WTC11 (cell line): ENCODE data around the gene ZFYVE26. TPM values are rescaled to one million over a fixed set of nuclear protein-coding genes. Genes with fewer than 3 reads are reported as not detected.

ENCODE experiments used
- ATAC-seq: fragments of 200-7000 bp; cut with Tn5 transposase; 2 replicates; pipeline ENCODE4 v1.10.0; 2021; ENCODE audit warnings: mild to moderate bottlenecking, moderate library complexity
- CTCF ChIA-PET: fragments of 300-600 bp; sonication (Branson Sonifier 250); formaldehyde crosslinking; loops from one replicate; lab custom pipeline; 2021; ENCODE audit warnings: antibody characterized with exemption; lab: Charles Lee
- POLR2A ChIA-PET: fragments of 350-600 bp; sonication (Branson Sonifier 250); formaldehyde crosslinking; loops from one replicate; lab custom pipeline; 2021; ENCODE audit warnings: antibody characterized with exemption; lab: Charles Lee
- DNase-seq: peaks from one replicate; pipeline ENCODE4 v3.0.0; 2021; ENCODE audit warnings: low spot score
- H3K27ac Mint-ChIP-seq: 2 replicates; pipeline ENCODE4 v1.8.0; 2021; ENCODE audit warnings: mixed read lengths
- H3K27me3 Mint-ChIP-seq: 2 replicates; pipeline ENCODE4 v1.8.0; 2021; ENCODE audit warnings: low read depth, mild to moderate bottlenecking, moderate library complexity, mixed read lengths
- H3K36me3 Mint-ChIP-seq: 2 replicates; pipeline ENCODE4 v1.8.0; 2021; ENCODE audit warnings: mixed read lengths
- H3K4me1 Mint-ChIP-seq: 2 replicates; pipeline ENCODE4 v1.8.0; 2022; ENCODE audit warnings: mixed read lengths
- H3K4me3 Mint-ChIP-seq: 2 replicates; pipeline ENCODE4 v1.8.0; 2021; ENCODE audit warnings: mild to moderate bottlenecking, moderate library complexity, mixed read lengths
- H3K9me3 Mint-ChIP-seq: 2 replicates; pipeline ENCODE4 v1.8.0; 2021; ENCODE audit warnings: mixed read lengths
- CBFB ChIP-seq: sonication (generic); formaldehyde crosslinking; IDR thresholded peaks from 2 replicates; pipeline ENCODE4 v1.8.1; 2022; ENCODE audit warnings: mild to moderate bottlenecking, low read depth, missing genetic modification reagents
- CREM ChIP-seq: sonication (generic); formaldehyde crosslinking; IDR thresholded peaks from 2 replicates; pipeline ENCODE4 v1.8.1; 2022; ENCODE audit warnings: mild to moderate bottlenecking, missing genetic modification reagents, moderate library complexity
- JUN ChIP-seq: sonication (generic); formaldehyde crosslinking; IDR thresholded peaks from 2 replicates; pipeline ENCODE4 v1.8.0; 2023; ENCODE audit warnings: mild to moderate bottlenecking, missing genetic modification reagents
- MXD4 ChIP-seq: fragments of 250-450 bp; sonication (Bioruptor Pico); IDR thresholded peaks from 2 replicates; pipeline ENCODE4 v1.8.0; 2021; ENCODE audit warnings: mild to moderate bottlenecking, moderate library complexity, borderline replicate concordance
- NFATC4 ChIP-seq: fragments of 250-450 bp; sonication (Bioruptor Pico); IDR thresholded peaks from 2 replicates; pipeline ENCODE4 v1.9.0; 2021; ENCODE audit warnings: mild to moderate bottlenecking
- RELA ChIP-seq: sonication (generic); formaldehyde crosslinking; IDR thresholded peaks from 2 replicates; pipeline ENCODE4 v1.8.1; 2022; ENCODE audit warnings: missing genetic modification reagents, mild to moderate bottlenecking, borderline replicate concordance
- TCF7 ChIP-seq: sonication (generic); formaldehyde crosslinking; IDR thresholded peaks from 2 replicates; pipeline ENCODE4 v1.8.0; 2022; ENCODE audit warnings: mild to moderate bottlenecking, low read depth, missing genetic modification reagents, moderate library complexity
- TEAD1 ChIP-seq: sonication (generic); formaldehyde crosslinking; IDR thresholded peaks from 2 replicates; pipeline ENCODE4 v1.8.0; 2022; ENCODE audit warnings: mild to moderate bottlenecking, missing genetic modification reagents
- ZNF138 ChIP-seq: sonication (generic); formaldehyde crosslinking; conservative IDR thresholded peaks from 2 replicates; pipeline ENCODE4 v1.8.1; 2022; ENCODE audit warnings: mild to moderate bottlenecking, moderate library complexity, missing genetic modification reagents
- ZNF317 ChIP-seq: sonication (generic); formaldehyde crosslinking; IDR thresholded peaks from 2 replicates; pipeline ENCODE4 v1.8.1; 2023; ENCODE audit warnings: low read depth, mild to moderate bottlenecking, moderate library complexity, missing genetic modification reagents, borderline replicate concordance
- ZNF416 ChIP-seq: fragments of 250-450 bp; sonication (Bioruptor Pico); IDR thresholded peaks from 2 replicates; pipeline ENCODE4 v1.9.0; 2021; ENCODE audit warnings: mild to moderate bottlenecking, inconsistent platforms
- total RNA-seq: library from RNA; stranded (reverse); gene quantifications from 3 replicates; pipeline ENCODE4 v1.2.3, GENCODE V29; 2021
- TF ChIP-seq, protein P1 (sequence below): fragments of 250-450 bp; sonication (Bioruptor Pico); IDR thresholded peaks from 2 replicates; pipeline ENCODE4 v1.9.0; 2021; ENCODE audit warnings: mild to moderate bottlenecking, borderline replicate concordance
- TF ChIP-seq, protein P2 (sequence below): sonication (generic); formaldehyde crosslinking; IDR thresholded peaks from 2 replicates; pipeline ENCODE4 v1.8.1; 2022; ENCODE audit warnings: low read depth, mild to moderate bottlenecking, moderate library complexity, missing genetic modification reagents, borderline replicate concordance
- TF ChIP-seq, protein P3 (sequence below): sonication (generic); formaldehyde crosslinking; IDR thresholded peaks from 2 replicates; pipeline ENCODE4 v1.8.0; 2022; ENCODE audit warnings: mild to moderate bottlenecking, missing genetic modification reagents
- TF ChIP-seq, protein P4 (sequence below): sonication (generic); formaldehyde crosslinking; IDR thresholded peaks from 2 replicates; pipeline ENCODE4 v1.8.1; 2023; ENCODE audit warnings: mild to moderate bottlenecking, missing genetic modification reagents
- TF ChIP-seq, protein P5 (sequence below): sonication (generic); formaldehyde crosslinking; IDR thresholded peaks from 2 replicates; pipeline ENCODE4 v1.8.1; 2023; ENCODE audit warnings: mild to moderate bottlenecking, moderate library complexity, missing genetic modification reagents
- TF ChIP-seq, protein P6 (sequence below): sonication (generic); formaldehyde crosslinking; IDR thresholded peaks from 2 replicates; pipeline ENCODE4 v1.8.0; 2022; ENCODE audit warnings: missing genetic modification reagents
- TF ChIP-seq, protein P7 (sequence below): sonication (generic); formaldehyde crosslinking; IDR thresholded peaks from 2 replicates; pipeline ENCODE4 v1.8.1; 2023; ENCODE audit warnings: mild to moderate bottlenecking, missing genetic modification reagents, moderate library complexity

ZFYVE26 gene
- total RNA-seq, 1 experiment from 2014 or later: 25.8 TPM

DNA sequence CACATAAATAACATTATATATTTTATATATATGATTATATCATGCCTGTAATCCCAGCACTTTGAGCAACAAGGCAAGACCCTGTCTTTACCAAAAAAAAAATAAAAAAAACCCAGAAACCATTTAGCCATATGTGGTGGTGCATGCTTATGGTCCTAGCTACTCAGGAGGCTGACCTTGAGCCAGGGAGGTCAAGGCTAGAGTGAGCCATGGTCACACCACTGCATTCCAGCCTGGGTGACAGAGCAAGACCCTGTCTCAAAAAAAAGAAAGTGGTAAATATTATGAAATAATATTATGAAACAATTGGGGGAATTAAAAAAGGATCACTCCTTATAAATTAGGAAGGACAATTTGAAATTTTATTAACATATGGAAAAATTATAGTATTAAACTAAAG lies 19.2 kb upstream of the ZFYVE26 start:
- H3K27me3 Mint-ChIP-seq: no peaks in the 10 kb centered on the region
- DNase-seq: no peak
- peaks cover 5% of the 10 kb centered on the region; the same call in 1 of the 2 replicates for H3K36me3 Mint-ChIP-seq
- no peak for ATAC-seq
- no peak for TF ChIP-seq TEAD1 (CRISPR knock-in tag)
- H3K4me3 Mint-ChIP-seq: no peak overlapping the region
- no peak overlapping the region for H3K27ac Mint-ChIP-seq
- no peaks in the 10 kb centered on the region for H3K9me3 Mint-ChIP-seq
- ChIA-PET POLR2A (no interaction called here), CTCF (interaction anchor here (0.5 to 1.7 kb wide), 2 partner anchors 98 to 388 kb away, joined by 5 to 10 read pairs; no protein-coding TSS in a partner anchor)
- no peaks in the 10 kb centered on the region for H3K4me1 Mint-ChIP-seq

DNA sequence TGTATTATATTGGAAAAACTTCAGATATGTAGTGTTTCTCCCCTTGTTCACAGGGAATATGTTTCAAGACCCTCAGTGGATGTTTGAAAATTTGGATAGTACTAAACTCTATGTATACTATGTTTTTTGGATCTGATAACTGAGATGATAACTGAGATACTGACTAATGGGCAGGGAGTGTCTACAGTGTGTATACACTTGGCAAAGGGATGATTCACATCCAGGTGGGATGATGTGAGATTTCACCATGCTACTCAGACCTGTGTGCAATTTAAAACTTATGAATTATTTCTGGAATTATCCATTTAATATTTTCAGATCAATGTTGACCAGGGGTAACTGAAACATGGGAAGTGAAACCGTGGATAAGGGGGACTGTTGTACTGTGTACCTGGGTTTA lies 17.0 kb upstream of the ZFYVE26 start:
- DNase-seq (no peak), ATAC-seq (no peak)
- Mint-ChIP-seq H3K9me3 (peaks cover 4% of the 10 kb centered on the region), H3K27me3 (no peaks in the 10 kb centered on the region), H3K4me3 (no peak overlapping the region), H3K27ac (no peak overlapping the region), H3K36me3 (peaks cover 12% of the 10 kb centered on the region), H3K4me1 (no peaks in the 10 kb centered on the region)
- CTCF ChIA-PET: no interaction called here
- TF ChIP-seq, protein P1, sequence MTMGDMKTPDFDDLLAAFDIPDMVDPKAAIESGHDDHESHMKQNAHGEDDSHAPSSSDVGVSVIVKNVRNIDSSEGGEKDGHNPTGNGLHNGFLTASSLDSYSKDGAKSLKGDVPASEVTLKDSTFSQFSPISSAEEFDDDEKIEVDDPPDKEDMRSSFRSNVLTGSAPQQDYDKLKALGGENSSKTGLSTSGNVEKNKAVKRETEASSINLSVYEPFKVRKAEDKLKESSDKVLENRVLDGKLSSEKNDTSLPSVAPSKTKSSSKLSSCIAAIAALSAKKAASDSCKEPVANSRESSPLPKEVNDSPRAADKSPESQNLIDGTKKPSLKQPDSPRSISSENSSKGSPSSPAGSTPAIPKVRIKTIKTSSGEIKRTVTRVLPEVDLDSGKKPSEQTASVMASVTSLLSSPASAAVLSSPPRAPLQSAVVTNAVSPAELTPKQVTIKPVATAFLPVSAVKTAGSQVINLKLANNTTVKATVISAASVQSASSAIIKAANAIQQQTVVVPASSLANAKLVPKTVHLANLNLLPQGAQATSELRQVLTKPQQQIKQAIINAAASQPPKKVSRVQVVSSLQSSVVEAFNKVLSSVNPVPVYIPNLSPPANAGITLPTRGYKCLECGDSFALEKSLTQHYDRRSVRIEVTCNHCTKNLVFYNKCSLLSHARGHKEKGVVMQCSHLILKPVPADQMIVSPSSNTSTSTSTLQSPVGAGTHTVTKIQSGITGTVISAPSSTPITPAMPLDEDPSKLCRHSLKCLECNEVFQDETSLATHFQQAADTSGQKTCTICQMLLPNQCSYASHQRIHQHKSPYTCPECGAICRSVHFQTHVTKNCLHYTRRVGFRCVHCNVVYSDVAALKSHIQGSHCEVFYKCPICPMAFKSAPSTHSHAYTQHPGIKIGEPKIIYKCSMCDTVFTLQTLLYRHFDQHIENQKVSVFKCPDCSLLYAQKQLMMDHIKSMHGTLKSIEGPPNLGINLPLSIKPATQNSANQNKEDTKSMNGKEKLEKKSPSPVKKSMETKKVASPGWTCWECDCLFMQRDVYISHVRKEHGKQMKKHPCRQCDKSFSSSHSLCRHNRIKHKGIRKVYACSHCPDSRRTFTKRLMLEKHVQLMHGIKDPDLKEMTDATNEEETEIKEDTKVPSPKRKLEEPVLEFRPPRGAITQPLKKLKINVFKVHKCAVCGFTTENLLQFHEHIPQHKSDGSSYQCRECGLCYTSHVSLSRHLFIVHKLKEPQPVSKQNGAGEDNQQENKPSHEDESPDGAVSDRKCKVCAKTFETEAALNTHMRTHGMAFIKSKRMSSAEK (CRISPR knock-in tag): no peak
- no peak for TF ChIP-seq JUN
- TF ChIP-seq, protein P2, sequence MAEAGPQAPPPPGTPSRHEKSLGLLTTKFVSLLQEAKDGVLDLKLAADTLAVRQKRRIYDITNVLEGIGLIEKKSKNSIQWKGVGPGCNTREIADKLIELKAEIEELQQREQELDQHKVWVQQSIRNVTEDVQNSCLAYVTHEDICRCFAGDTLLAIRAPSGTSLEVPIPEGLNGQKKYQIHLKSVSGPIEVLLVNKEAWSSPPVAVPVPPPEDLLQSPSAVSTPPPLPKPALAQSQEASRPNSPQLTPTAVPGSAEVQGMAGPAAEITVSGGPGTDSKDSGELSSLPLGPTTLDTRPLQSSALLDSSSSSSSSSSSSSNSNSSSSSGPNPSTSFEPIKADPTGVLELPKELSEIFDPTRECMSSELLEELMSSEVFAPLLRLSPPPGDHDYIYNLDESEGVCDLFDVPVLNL (CRISPR knock-in tag): no peak
- no peak for TF ChIP-seq ZNF138 (CRISPR knock-in tag)
- no peak for TF ChIP-seq NFATC4 (CRISPR knock-in tag)
- TF ChIP-seq TEAD1 (CRISPR knock-in tag): no peak
- no peak for TF ChIP-seq TCF7
- TF ChIP-seq, protein P3, sequence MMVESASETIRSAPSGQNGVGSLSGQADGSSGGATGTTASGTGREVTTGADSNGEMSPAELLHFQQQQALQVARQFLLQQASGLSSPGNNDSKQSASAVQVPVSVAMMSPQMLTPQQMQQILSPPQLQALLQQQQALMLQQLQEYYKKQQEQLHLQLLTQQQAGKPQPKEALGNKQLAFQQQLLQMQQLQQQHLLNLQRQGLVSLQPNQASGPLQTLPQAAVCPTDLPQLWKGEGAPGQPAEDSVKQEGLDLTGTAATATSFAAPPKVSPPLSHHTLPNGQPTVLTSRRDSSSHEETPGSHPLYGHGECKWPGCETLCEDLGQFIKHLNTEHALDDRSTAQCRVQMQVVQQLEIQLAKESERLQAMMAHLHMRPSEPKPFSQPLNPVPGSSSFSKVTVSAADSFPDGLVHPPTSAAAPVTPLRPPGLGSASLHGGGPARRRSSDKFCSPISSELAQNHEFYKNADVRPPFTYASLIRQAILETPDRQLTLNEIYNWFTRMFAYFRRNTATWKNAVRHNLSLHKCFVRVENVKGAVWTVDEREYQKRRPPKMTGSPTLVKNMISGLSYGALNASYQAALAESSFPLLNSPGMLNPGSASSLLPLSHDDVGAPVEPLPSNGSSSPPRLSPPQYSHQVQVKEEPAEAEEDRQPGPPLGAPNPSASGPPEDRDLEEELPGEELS (CRISPR knock-in tag): no peak
- TF ChIP-seq, protein P4, sequence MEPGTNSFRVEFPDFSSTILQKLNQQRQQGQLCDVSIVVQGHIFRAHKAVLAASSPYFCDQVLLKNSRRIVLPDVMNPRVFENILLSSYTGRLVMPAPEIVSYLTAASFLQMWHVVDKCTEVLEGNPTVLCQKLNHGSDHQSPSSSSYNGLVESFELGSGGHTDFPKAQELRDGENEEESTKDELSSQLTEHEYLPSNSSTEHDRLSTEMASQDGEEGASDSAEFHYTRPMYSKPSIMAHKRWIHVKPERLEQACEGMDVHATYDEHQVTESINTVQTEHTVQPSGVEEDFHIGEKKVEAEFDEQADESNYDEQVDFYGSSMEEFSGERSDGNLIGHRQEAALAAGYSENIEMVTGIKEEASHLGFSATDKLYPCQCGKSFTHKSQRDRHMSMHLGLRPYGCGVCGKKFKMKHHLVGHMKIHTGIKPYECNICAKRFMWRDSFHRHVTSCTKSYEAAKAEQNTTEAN: no peak
- TF ChIP-seq, protein P5, sequence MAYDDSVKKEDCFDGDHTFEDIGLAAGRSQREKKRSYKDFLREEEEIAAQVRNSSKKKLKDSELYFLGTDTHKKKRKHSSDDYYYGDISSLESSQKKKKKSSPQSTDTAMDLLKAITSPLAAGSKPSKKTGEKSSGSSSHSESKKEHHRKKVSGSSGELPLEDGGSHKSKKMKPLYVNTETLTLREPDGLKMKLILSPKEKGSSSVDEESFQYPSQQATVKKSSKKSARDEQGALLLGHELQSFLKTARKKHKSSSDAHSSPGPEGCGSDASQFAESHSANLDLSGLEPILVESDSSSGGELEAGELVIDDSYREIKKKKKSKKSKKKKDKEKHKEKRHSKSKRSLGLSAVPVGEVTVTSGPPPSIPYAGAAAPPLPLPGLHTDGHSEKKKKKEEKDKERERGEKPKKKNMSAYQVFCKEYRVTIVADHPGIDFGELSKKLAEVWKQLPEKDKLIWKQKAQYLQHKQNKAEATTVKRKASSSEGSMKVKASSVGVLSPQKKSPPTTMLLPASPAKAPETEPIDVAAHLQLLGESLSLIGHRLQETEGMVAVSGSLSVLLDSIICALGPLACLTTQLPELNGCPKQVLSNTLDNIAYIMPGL (CRISPR knock-in tag): no peak
- no peak for TF ChIP-seq CBFB (CRISPR knock-in tag)
- TF ChIP-seq, protein P6, sequence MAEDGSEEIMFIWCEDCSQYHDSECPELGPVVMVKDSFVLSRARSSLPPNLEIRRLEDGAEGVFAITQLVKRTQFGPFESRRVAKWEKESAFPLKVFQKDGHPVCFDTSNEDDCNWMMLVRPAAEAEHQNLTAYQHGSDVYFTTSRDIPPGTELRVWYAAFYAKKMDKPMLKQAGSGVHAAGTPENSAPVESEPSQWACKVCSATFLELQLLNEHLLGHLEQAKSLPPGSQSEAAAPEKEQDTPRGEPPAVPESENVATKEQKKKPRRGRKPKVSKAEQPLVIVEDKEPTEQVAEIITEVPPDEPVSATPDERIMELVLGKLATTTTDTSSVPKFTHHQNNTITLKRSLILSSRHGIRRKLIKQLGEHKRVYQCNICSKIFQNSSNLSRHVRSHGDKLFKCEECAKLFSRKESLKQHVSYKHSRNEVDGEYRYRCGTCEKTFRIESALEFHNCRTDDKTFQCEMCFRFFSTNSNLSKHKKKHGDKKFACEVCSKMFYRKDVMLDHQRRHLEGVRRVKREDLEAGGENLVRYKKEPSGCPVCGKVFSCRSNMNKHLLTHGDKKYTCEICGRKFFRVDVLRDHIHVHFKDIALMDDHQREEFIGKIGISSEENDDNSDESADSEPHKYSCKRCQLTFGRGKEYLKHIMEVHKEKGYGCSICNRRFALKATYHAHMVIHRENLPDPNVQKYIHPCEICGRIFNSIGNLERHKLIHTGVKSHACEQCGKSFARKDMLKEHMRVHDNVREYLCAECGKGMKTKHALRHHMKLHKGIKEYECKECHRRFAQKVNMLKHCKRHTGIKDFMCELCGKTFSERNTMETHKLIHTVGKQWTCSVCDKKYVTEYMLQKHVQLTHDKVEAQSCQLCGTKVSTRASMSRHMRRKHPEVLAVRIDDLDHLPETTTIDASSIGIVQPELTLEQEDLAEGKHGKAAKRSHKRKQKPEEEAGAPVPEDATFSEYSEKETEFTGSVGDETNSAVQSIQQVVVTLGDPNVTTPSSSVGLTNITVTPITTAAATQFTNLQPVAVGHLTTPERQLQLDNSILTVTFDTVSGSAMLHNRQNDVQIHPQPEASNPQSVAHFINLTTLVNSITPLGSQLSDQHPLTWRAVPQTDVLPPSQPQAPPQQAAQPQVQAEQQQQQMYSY (CRISPR knock-in tag): no peak
- TF ChIP-seq ZNF317: no peak
- no peak for TF ChIP-seq RELA (CRISPR knock-in tag)
- no peak for TF ChIP-seq CREM (CRISPR knock-in tag)
- no peak for TF ChIP-seq ZNF416 (CRISPR knock-in tag)
- TF ChIP-seq, protein P7, sequence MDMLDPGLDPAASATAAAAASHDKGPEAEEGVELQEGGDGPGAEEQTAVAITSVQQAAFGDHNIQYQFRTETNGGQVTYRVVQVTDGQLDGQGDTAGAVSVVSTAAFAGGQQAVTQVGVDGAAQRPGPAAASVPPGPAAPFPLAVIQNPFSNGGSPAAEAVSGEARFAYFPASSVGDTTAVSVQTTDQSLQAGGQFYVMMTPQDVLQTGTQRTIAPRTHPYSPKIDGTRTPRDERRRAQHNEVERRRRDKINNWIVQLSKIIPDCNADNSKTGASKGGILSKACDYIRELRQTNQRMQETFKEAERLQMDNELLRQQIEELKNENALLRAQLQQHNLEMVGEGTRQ (CRISPR knock-in tag): no peak
- no peak for TF ChIP-seq MXD4 (CRISPR knock-in tag)
- POLR2A ChIA-PET: no interaction called here
